HEK293 (cell line): Measurements from ENCODE around the gene PKDREJ.

Source experiments
- CTCF ChIA-PET: fragments of 350-600 bp; formaldehyde crosslinking; extraction: SDS; loops from one replicate; lab custom pipeline; 2021; ENCODE audit warnings: antibody characterized with exemption; lab: Yijun Ruan, JAX
- POLR2A ChIA-PET: fragments of 300-600 bp; formaldehyde crosslinking; extraction: SDS; loops from one replicate; lab custom pipeline; 2020; ENCODE audit warnings: antibody characterized with exemption, inconsistent platforms; lab: Yijun Ruan, JAX
- H3K27ac ChIP-seq: fragments of 200-500 bp; sonication (Bioruptor generic); 2 replicates; pipeline ENCODE4 v1.5.1; 2014; ENCODE audit warnings: low read depth, low read length, control low read depth, inconsistent platforms; ENCODE audit errors: extremely low read depth
- H3K36me3 ChIP-seq, 2 experiments: fragments of 200-500 bp in 1 of 2; sonication (Bioruptor generic) in 1 of 2; 1 replicate in 1 of 2; 2 replicates in 1 of 2; pipeline ENCODE4 v1.5.1; 2014 to 2017; ENCODE audit warnings: inconsistent platforms in 2 of 2, low read length in 2 of 2; ENCODE audit not compliant: control insufficient read depth in 2 of 2, insufficient read depth in 1 of 2
- H3K4me1 ChIP-seq: fragments of 200-500 bp; sonication (Bioruptor generic); 2 replicates; pipeline ENCODE4 v1.5.1; 2014; ENCODE audit warnings: mild to moderate bottlenecking, low read length, inconsistent platforms; ENCODE audit not compliant: control insufficient read depth, insufficient read depth
- H3K4me3 ChIP-seq: 2 replicates; pipeline ENCODE4 v1.5.1; 2011; ENCODE audit warnings: low read depth, mild to moderate bottlenecking, control low read depth, low read length, moderate library complexity
- H3K9me3 ChIP-seq: fragments of 200-500 bp; sonication (Bioruptor generic); 2 replicates; pipeline ENCODE4 v1.5.1; 2014; ENCODE audit warnings: low read depth, low read length, inconsistent platforms; ENCODE audit not compliant: control insufficient read depth, insufficient read depth
- FEZF1 ChIP-seq: fragments of 450-650 bp; formaldehyde crosslinking; IDR thresholded peaks from 2 replicates; pipeline ENCODE4 v1.5.1; 2016; ENCODE audit warnings: missing biosample characterization, missing genetic modification characterization
- KLF16 ChIP-seq: fragments of 450-650 bp; formaldehyde crosslinking; IDR thresholded peaks from 2 replicates; pipeline ENCODE4 v1.5.1; 2017; ENCODE audit warnings: missing biosample characterization, missing genetic modification characterization
- KLF7 ChIP-seq: fragments of 450-650 bp; formaldehyde crosslinking; IDR thresholded peaks from 2 replicates; pipeline ENCODE4 v1.5.1; 2016; ENCODE audit warnings: missing biosample characterization, missing genetic modification characterization, borderline replicate concordance
- KLF8 ChIP-seq: fragments of 450-650 bp; formaldehyde crosslinking; IDR thresholded peaks from 2 replicates; pipeline ENCODE4 v1.5.1; 2016; ENCODE audit warnings: missing biosample characterization, missing genetic modification characterization
- KLF9 ChIP-seq: fragments of 450-650 bp; formaldehyde crosslinking; IDR thresholded peaks from 2 replicates; pipeline ENCODE4 v1.5.1; 2016; ENCODE audit warnings: missing biosample characterization, missing genetic modification characterization, low read depth
- MZF1 ChIP-seq: fragments of 450-650 bp; formaldehyde crosslinking; IDR thresholded peaks from 2 replicates; pipeline ENCODE4 v1.5.1; 2017; ENCODE audit warnings: missing biosample characterization, missing genetic modification characterization, borderline replicate concordance
- PATZ1 ChIP-seq: fragments of 450-650 bp; formaldehyde crosslinking; IDR thresholded peaks from 2 replicates; pipeline ENCODE4 v1.5.1; 2016; ENCODE audit warnings: missing biosample characterization, missing genetic modification characterization
- SP2 ChIP-seq: fragments of 450-650 bp; formaldehyde crosslinking; IDR thresholded peaks from 2 replicates; pipeline ENCODE4 v1.5.1; 2016; ENCODE audit warnings: missing biosample characterization, missing genetic modification characterization
- YY1 ChIP-seq: fragments of 450-650 bp; formaldehyde crosslinking; IDR thresholded peaks from 2 replicates; pipeline ENCODE4 v1.5.1; 2018; ENCODE audit warnings: missing biosample characterization, missing genetic modification characterization
- ZNF133 ChIP-seq: fragments of 450-650 bp; formaldehyde crosslinking; IDR thresholded peaks from 2 replicates; pipeline ENCODE4 v1.5.1; 2016; ENCODE audit warnings: missing biosample characterization, missing genetic modification characterization
- ZNF148 ChIP-seq: fragments of 450-650 bp; formaldehyde crosslinking; IDR thresholded peaks from 2 replicates; pipeline ENCODE4 v1.5.0; 2017; ENCODE audit warnings: missing biosample characterization, missing genetic modification characterization, borderline replicate concordance
- ZNF2 ChIP-seq: fragments of 450-650 bp; formaldehyde crosslinking; IDR thresholded peaks from 2 replicates; pipeline ENCODE4 v1.5.1; 2016; ENCODE audit warnings: missing biosample characterization, missing genetic modification characterization
- ZNF211 ChIP-seq: fragments of 450-650 bp; formaldehyde crosslinking; IDR thresholded peaks from 2 replicates; pipeline ENCODE4 v1.5.1; 2016; ENCODE audit warnings: low read depth, missing biosample characterization, missing genetic modification characterization
- ZNF23 ChIP-seq: fragments of 450-650 bp; formaldehyde crosslinking; IDR thresholded peaks from 2 replicates; pipeline ENCODE4 v1.5.1; 2016; ENCODE audit warnings: missing biosample characterization, missing genetic modification characterization, borderline replicate concordance
- ZNF266 ChIP-seq: fragments of 450-650 bp; formaldehyde crosslinking; IDR thresholded peaks from 2 replicates; pipeline ENCODE4 v1.5.1; 2016; ENCODE audit warnings: missing biosample characterization, missing genetic modification characterization, low read depth
- ZNF488 ChIP-seq: fragments of 450-650 bp; formaldehyde crosslinking; IDR thresholded peaks from 2 replicates; pipeline ENCODE4 v1.5.1; 2016; ENCODE audit warnings: missing biosample characterization, missing genetic modification characterization
- ZNF521 ChIP-seq: fragments of 450-650 bp; formaldehyde crosslinking; IDR thresholded peaks from 2 replicates; pipeline ENCODE4 v1.5.1; 2017; ENCODE audit warnings: missing biosample characterization, mild to moderate bottlenecking, missing genetic modification characterization
- ZNF548 ChIP-seq: fragments of 450-650 bp; formaldehyde crosslinking; IDR thresholded peaks from 2 replicates; pipeline ENCODE4 v1.5.1; 2016; ENCODE audit warnings: missing biosample characterization, missing genetic modification characterization
- ZNF670 ChIP-seq: fragments of 450-650 bp; formaldehyde crosslinking; IDR thresholded peaks from 2 replicates; pipeline ENCODE4 v1.5.1; 2016; ENCODE audit warnings: missing biosample characterization, missing genetic modification characterization, low read depth
- ZNF777 ChIP-seq: fragments of 450-650 bp; formaldehyde crosslinking; IDR thresholded peaks from 2 replicates; pipeline ENCODE4 v1.5.1; 2017; ENCODE audit warnings: missing biosample characterization, missing genetic modification characterization, borderline replicate concordance
- ZSCAN18 ChIP-seq: fragments of 450-650 bp; formaldehyde crosslinking; IDR thresholded peaks from 2 replicates; pipeline ENCODE4 v1.5.1; 2016; ENCODE audit warnings: missing biosample characterization, missing genetic modification characterization
- ZSCAN4 ChIP-seq: fragments of 450-650 bp; formaldehyde crosslinking; IDR thresholded peaks from 2 replicates; pipeline ENCODE4 v1.5.1; 2017; ENCODE audit warnings: missing biosample characterization, missing genetic modification characterization
- TF ChIP-seq, protein P1 (sequence below): fragments of 450-650 bp; formaldehyde crosslinking; IDR thresholded peaks from 2 replicates; pipeline ENCODE4 v1.5.1; 2016; ENCODE audit warnings: missing biosample characterization, missing genetic modification characterization

The PKDREJ gene

DNA sequence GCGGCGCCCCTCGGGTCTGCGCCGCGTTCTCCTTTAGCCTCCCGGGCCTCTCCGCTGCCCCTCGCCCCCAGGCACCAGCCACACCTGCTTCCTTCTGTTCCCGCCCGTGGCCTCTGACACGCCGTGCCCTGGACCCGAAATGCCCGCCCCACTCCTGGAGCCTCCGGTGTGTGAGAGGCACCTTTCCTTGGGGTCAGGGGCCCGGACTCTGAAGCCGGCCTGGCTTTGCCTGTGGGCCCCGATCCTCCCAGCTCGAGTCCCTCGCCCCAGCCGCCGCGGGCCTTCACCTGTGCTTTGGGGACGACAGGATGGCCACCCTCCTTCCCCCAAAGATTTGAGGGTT, 12.4 kb downstream of the PKDREJ start:
- CTCF ChIA-PET = interaction anchor here (0.6 to 1.1 kb wide), 3 partner anchors 20 to 243 kb away, joined by 3 to 7 read pairs (median 4); no protein-coding TSS in a partner anchor
- Histone ChIP-seq H3K4me3 (peak overlapping the region; percentile 84), H3K4me1 (peaks cover 3% of the 10 kb centered on the region; the same call in 1 of the 2 replicates)

GRCh38 chr22:46250035-46250782, 12.9 kb downstream of the PKDREJ start, which contains the start of gene CDPF1:
Gene CDPF1 (minus strand): TSS chr22:46250293. CDS start chr22:46248284, 2,009 bp downstream.
- H3K27ac ChIP-seq = peak within 1 kb of the TSS; percentile 90
- no peaks in the 10 kb centered on the region for H3K9me3 ChIP-seq
- H3K36me3 ChIP-seq = peaks cover 0 to 17% of the 10 kb centered on the region in 2 experiments; a peak in 1 of 3 replicates
- peak within 1 kb of the TSS; percentile 84 for H3K4me3 ChIP-seq
- CTCF ChIA-PET = interaction anchor here (0.6 to 1.1 kb wide), 4 partner anchors 21 to 242 kb away, joined by 3 to 7 read pairs (median 4); no protein-coding TSS in a partner anchor
- POLR2A ChIA-PET = interaction anchor here (0.6 to 3.9 kb wide), 8 partner anchors 10 to 49 kb away, joined by 3 to 33 read pairs (median 4); partner anchors contain the start of genes GTSE1 and TTC38
- peaks cover 3% of the 10 kb centered on the region; the same call in 1 of the 2 replicates for H3K4me1 ChIP-seq
- TF ChIP-seq ZNF211 (no peak), ZNF23 (tag by site-specific recombination) (no peak), ZNF266 (tag by site-specific recombination) (no peak), PATZ1 (tag by site-specific recombination) (peak; percentile 70), ZNF148 (no peak), KLF8 (peak; percentile 60; the same call in 1 of the 2 replicates), KLF16 (tag by site-specific recombination) (0 out of 2 replicates have a peak, but pooled peaks have one; percentile 43), SP2 (peak; percentile 82), ZNF2 (tag by site-specific recombination) (0 out of 2 replicates have a peak, but pooled peaks have one; percentile 55), ZNF488 (tag by site-specific recombination) (no peak), ZNF548 (tag by site-specific recombination) (no peak), ZNF133 (tag by site-specific recombination) (0 out of 2 replicates have a peak, but pooled peaks have one; percentile 12), ZNF670 (tag by site-specific recombination) (no peak), KLF7 (no peak; the same call in 1 of the 2 replicates), YY1 (tag by site-specific recombination) (peak; percentile 25; the same call in 1 of the 2 replicates), ZNF521 (tag by site-specific recombination) (no peak), ZSCAN18 (tag by site-specific recombination) (no peak), FEZF1 (tag by site-specific recombination) (no peak), MZF1 (tag by site-specific recombination) (no peak)
- TF ChIP-seq, protein P1, sequence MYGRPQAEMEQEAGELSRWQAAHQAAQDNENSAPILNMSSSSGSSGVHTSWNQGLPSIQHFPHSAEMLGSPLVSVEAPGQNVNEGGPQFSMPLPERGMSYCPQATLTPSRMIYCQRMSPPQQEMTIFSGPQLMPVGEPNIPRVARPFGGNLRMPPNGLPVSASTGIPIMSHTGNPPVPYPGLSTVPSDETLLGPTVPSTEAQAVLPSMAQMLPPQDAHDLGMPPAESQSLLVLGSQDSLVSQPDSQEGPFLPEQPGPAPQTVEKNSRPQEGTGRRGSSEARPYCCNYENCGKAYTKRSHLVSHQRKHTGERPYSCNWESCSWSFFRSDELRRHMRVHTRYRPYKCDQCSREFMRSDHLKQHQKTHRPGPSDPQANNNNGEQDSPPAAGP = no peak; the same call in 1 of the 2 replicates

More for the DNA sequence above, 12.4 kb downstream of the PKDREJ start:
- no peaks in the 10 kb centered on the region for H3K9me3 ChIP-seq
- peak overlapping the region; percentile 90; the same call in 1 of the 2 replicates for H3K27ac ChIP-seq
- TF ChIP-seq KLF9 (tag by site-specific recombination) (0 out of 2 replicates have a peak, but pooled peaks have one; percentile 17), ZSCAN4 (no peak), ZNF777 (0 out of 2 replicates have a peak, but pooled peaks have one; percentile 1)
- H3K36me3 ChIP-seq = peaks cover 0 to 11% of the 10 kb centered on the region in 2 experiments; a peak in 1 of 3 replicates
- POLR2A ChIA-PET = interaction anchor here (0.6 to 3.9 kb wide), 8 partner anchors 9 to 50 kb away, joined by 3 to 33 read pairs (median 4); partner anchors contain the start of genes GTSE1 and TTC38
